Measurements from ENCODE around the gene LONP2.
"Not testable (repeated sequence)": the region's sequence is repeated elsewhere in the genome, so short reads cannot be mapped to it uniquely, and the experiment has no call there.

The LONP2 gene

GRCh38 chr16:48235556-48236136 lies 8.5 kb upstream of the LONP2 start:
- no peak for DNase-seq

GRCh38 chr16:48236286-48236685 lies 7.8 kb upstream of the LONP2 start:
- no peak for DNase-seq

- not testable (repeated sequence) for DNase-seq
These were observed 4.0 kb upstream of the LONP2 start for GRCh38 chr16:48240147-48240546.

- DNase-seq = no peak
These were observed 729 bp downstream of the LONP2 start for GRCh38 chr16:48244863-48245195.

GRCh38 chr16:48246066-48246465 lies 2.0 kb downstream of the LONP2 start:
- no peak for DNase-seq

GRCh38 chr16:48247311-48247710 lies 3.2 kb downstream of the LONP2 start, which contains the start of gene ABCC11:
Gene ABCC11 (minus strand): TSS chr16:48247539. CDS start chr16:48231921, 15,618 bp downstream.
- no peak for DNase-seq

GRCh38 chr16:48250520-48251278 lies 6.6 kb downstream of the LONP2 start:
- DNase-seq = no peak

GRCh38 chr16:48252013-48252412 lies 7.9 kb downstream of the LONP2 start:
- DNase-seq = no peak

- no peak for DNase-seq
These were observed 12.6 kb downstream of the LONP2 start for GRCh38 chr16:48256579-48257177.

- DNase-seq = no peak
These were observed 17.5 kb downstream of the LONP2 start for GRCh38 chr16:48261569-48261968.

GRCh38 chr16:48262631-48263030 lies 18.5 kb downstream of the LONP2 start:
- no peak for DNase-seq

GRCh38 chr16:48269011-48269410 lies 24.9 kb downstream of the LONP2 start:
- no peak for DNase-seq

GRCh38 chr16:48271728-48272127 lies 27.6 kb downstream of the LONP2 start:
- DNase-seq = no peak

GRCh38 chr16:48272837-48273421 lies 28.8 kb downstream of the LONP2 start:
- DNase-seq = no peak

GRCh38 chr16:48274476-48274875 lies 30.4 kb downstream of the LONP2 start:
- no peak for DNase-seq

- no peak for DNase-seq
These were observed 32.0 kb downstream of the LONP2 start for GRCh38 chr16:48276102-48276501.

GRCh38 chr16:48277158-48277557 lies 33.1 kb downstream of the LONP2 start:
- no peak for DNase-seq

GRCh38 chr16:48279199-48279598 lies 35.1 kb downstream of the LONP2 start:
- no peak for DNase-seq

GRCh38 chr16:48280546-48280945 lies 36.4 kb downstream of the LONP2 start:
- DNase-seq = no peak

- DNase-seq = no peak
These were observed 38.6 kb downstream of the LONP2 start for GRCh38 chr16:48282636-48283263.

- DNase-seq = no peak
These were observed 40.8 kb downstream of the LONP2 start for GRCh38 chr16:48284772-48285409.

GRCh38 chr16:48287239-48287638 lies 43.1 kb downstream of the LONP2 start:
- no peak for DNase-seq

GRCh38 chr16:48291303-48291702 lies 47.2 kb downstream of the LONP2 start:
- DNase-seq = no peak
